ENCODE results near the gene SIAH2.

DNA sequence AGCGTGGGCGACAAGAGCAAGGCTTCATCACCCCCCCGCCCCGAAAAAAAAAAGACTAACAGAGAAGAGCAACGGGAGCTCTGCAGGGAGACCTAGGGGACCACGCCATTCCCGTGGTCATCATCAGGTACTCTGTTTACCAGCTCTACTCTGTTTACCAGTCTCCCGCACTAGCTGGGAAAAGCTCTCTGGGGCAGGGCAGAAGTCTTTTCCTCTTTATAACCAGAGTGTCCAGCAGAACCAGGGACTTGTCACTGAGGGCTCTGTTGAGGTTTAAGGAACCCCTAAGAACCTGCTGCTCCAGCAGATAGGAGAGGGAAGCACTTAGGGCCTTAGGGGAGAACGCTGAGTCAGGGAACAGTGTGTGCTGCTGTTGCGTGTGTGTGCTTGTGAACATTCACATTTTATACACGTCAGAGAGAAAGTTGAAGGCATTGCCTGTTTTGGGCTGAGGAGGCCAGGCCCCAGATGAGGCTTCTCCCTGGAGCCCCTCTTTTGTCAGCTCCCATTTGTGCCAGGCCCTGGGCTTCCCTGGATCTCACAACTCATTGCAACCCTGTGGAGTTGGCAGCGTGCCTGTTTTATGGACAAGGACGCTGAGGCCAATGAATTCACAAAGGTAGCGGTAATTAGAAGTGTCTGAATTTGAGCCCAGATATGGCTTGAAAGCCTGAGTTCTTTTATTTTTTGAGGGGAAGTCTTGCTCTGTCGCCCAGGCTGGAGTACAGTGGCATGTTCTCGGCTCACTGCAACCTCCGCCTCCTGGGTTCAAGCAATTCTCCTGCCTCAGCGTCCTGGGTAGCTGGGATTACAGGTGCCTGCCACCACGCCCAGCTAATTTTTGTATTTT is 35.1 kb downstream of the SIAH2 start:
- TF ChIP-seq CTCF (IDR thresholded peaks at IDR 0.05) (no peak), POLR2A (IDR thresholded peaks at IDR 0.05) (peak in 1 of 2 donors; percentile 38)

All from Peyer's patch (tissue), 4 donors.